C4-2B (cell line): ENCODE measurements around the gene FBXL2.

Experiments
- CTCF ChIP-seq: fragments of 450-650 bp; conservative IDR thresholded peaks from 2 replicates; pipeline ENCODE4 v1.5.1; 2017; ENCODE audit warnings: mild to moderate bottlenecking
- ZFX ChIP-seq: fragments of 450-650 bp; IDR thresholded peaks from 2 replicates; pipeline ENCODE4 v1.6.1; 2017

GRCh38 chr3:33377489-33377888, 100.2 kb downstream of the FBXL2 start:
- TF ChIP-seq CTCF (no peak), ZFX (no peak)
